HepG2 (cell line): Measurements from ENCODE around the gene IFI30. TPM values are rescaled to one million over a fixed set of nuclear protein-coding genes. Genes with fewer than 3 reads are reported as not detected.

Experiments used
- ARNTL ChIP-seq: sonication (generic); formaldehyde crosslinking; IDR thresholded peaks from 2 replicates; pipeline ENCODE4 v1.4.0; 2020; ENCODE audit warnings: mild to moderate bottlenecking, missing genetic modification reagents
- BATF2 ChIP-seq: sonication (generic); formaldehyde crosslinking; IDR thresholded peaks from 2 replicates; pipeline ENCODE4 v1.8.0; 2022; ENCODE audit warnings: mild to moderate bottlenecking, missing genetic modification reagents, moderate library complexity
- GFI1 ChIP-seq: sonication (generic); formaldehyde crosslinking; IDR thresholded peaks from 2 replicates; pipeline ENCODE4 v1.5.0; 2020; ENCODE audit warnings: missing genetic modification reagents, mild to moderate bottlenecking, borderline replicate concordance
- HMGXB4 ChIP-seq, 2 experiments: sonication (generic) in 1 of 2; formaldehyde crosslinking in 1 of 2; IDR thresholded peaks; 2 replicates each; pipeline versions ENCODE4 v1.4.0 to v1.6.1; 2018 to 2020; ENCODE audit warnings: missing genetic modification reagents in 2 of 2, borderline replicate concordance in 1 of 2, low read depth in 1 of 2, mild to moderate bottlenecking in 1 of 2, missing biosample characterization in 1 of 2
- ISL2 ChIP-seq: sonication (generic); formaldehyde crosslinking; IDR thresholded peaks from 2 replicates; pipeline ENCODE4 v1.5.0; 2020; ENCODE audit warnings: missing genetic modification reagents
- MXD1 ChIP-seq: sonication (generic); formaldehyde crosslinking; IDR thresholded peaks from 2 replicates; pipeline ENCODE4 v1.4.0; 2020; ENCODE audit warnings: mild to moderate bottlenecking, missing genetic modification reagents
- MYC ChIP-seq: sonication (generic); formaldehyde crosslinking; IDR thresholded peaks from 2 replicates; pipeline ENCODE4 v1.9.0; 2021; ENCODE audit warnings: missing genetic modification reagents, borderline replicate concordance
- NR2C2 ChIP-seq: sonication (generic); formaldehyde crosslinking; IDR thresholded peaks from 2 replicates; pipeline ENCODE4 v1.4.0; 2020; ENCODE audit warnings: missing genetic modification reagents, mild to moderate bottlenecking, moderate library complexity, borderline replicate concordance
- POGK ChIP-seq: sonication (generic); formaldehyde crosslinking; conservative IDR thresholded peaks from 2 replicates; pipeline ENCODE4 v1.8.0; 2022; ENCODE audit warnings: mild to moderate bottlenecking, moderate library complexity, missing genetic modification reagents
- SRY ChIP-seq: sonication (generic); formaldehyde crosslinking; IDR thresholded peaks from 2 replicates; pipeline ENCODE4 v1.8.0; 2022; ENCODE audit warnings: mild to moderate bottlenecking, missing genetic modification reagents
- ZFP41 ChIP-seq: sonication (generic); formaldehyde crosslinking; IDR thresholded peaks from 2 replicates; pipeline ENCODE4 v1.4.0; 2020; ENCODE audit warnings: mild to moderate bottlenecking, missing genetic modification reagents, borderline replicate concordance
- ZNF296 ChIP-seq: sonication (generic); formaldehyde crosslinking; conservative IDR thresholded peaks from 2 replicates; pipeline ENCODE4 v1.5.0; 2020; ENCODE audit warnings: mild to moderate bottlenecking, missing genetic modification reagents
- ZNF318 ChIP-seq: sonication (generic); formaldehyde crosslinking; IDR thresholded peaks from 2 replicates; pipeline ENCODE4 v1.4.0; 2020; ENCODE audit warnings: mild to moderate bottlenecking, missing genetic modification reagents
- polyA plus RNA-seq, 8 experiments: library from polyadenylated mRNA; depleted of rRNA in 3 of 8; stranded (reverse) in 7 of 8; unstranded in 1 of 8; fragments of >200 nt; fragmentation: Illumina TruSeq in 4 of 8; extraction: Trizol in 4 of 8; gene quantifications; 2 replicates each; pipeline versions ENCODE4 v1.2.1 to v1.2.3, GENCODE V29; 2011 to 2016; ENCODE audit warnings: low read depth in 4 of 8, missing spikeins in 1 of 8, mixed read lengths in 1 of 8; ENCODE audit not compliant: insufficient read depth in 1 of 8
- total RNA-seq, 5 experiments: library from RNA; depleted of rRNA; stranded (reverse); fragments of >200 nt; fragmentation: Illumina TruSeq; extraction: Trizol; gene quantifications; 2 replicates each; pipeline ENCODE4 v1.2.3, GENCODE V29; 2016; ENCODE audit warnings: low read depth in 1 of 5

Gene IFI30
- total and polyA plus RNA-seq, 2 of the 13 experiments (the other 11 are each of a cell fraction or from before 2014, with no cell fraction given), result 25.0 to 79.4 TPM

- TF ChIP-seq ZNF318 (no peak), ZNF296 (CRISPR knock-in tag) (no peak), BATF2 (CRISPR knock-in tag) (no peak), SRY (0 out of 2 replicates have a peak, but pooled peaks have one; percentile 24), MYC (CRISPR knock-in tag) (peak; percentile 75), HMGXB4 (CRISPR knock-in tag; IDR thresholded peaks at IDR 0.05; ENCODE audit: borderline replicate concordance in 1 of 2, low read depth in 1 of 2) (0 out of 4 replicates have a peak, but pooled peaks have one; percentile 3 to 21), ARNTL (CRISPR knock-in tag) (no peak), ISL2 (CRISPR knock-in tag) (peak; percentile 33; the same call in 1 of the 2 replicates), NR2C2 (CRISPR knock-in tag) (no peak), POGK (peak; percentile 66; the same call in 1 of the 2 replicates), GFI1 (CRISPR knock-in tag) (no peak), MXD1 (peak; percentile 74; the same call in 1 of the 2 replicates), ZFP41 (CRISPR knock-in tag) (no peak)
Observed at GRCh38 chr19:18192673-18193387, 19.2 kb downstream of the IFI30 start, which contains the start of gene MPV17L2 (continued).
